Neural progenitor cell (in vitro differentiated cells): ENCODE measurements around the gene DPT.

Source experiments
- EZH2 ChIP-seq: fragments of 200-600 bp; sonication (generic); IDR thresholded peaks from 2 replicates; pipeline ENCODE4 v1.6.1; 2017; ENCODE audit warnings: antibody characterized with exemption, mild to moderate bottlenecking, moderate library complexity
- EZH2phosphoT487 ChIP-seq: fragments of 200-600 bp; sonication (generic); IDR thresholded peaks from 2 replicates; pipeline ENCODE4 v1.6.1; 2017; ENCODE audit warnings: antibody characterized with exemption
- TF ChIP-seq, protein P1 (sequence below): fragments of 200-600 bp; sonication (generic); IDR thresholded peaks from 2 replicates; pipeline ENCODE4 v1.5.1; 2017; ENCODE audit warnings: antibody characterized with exemption, mild to moderate bottlenecking

DNA sequence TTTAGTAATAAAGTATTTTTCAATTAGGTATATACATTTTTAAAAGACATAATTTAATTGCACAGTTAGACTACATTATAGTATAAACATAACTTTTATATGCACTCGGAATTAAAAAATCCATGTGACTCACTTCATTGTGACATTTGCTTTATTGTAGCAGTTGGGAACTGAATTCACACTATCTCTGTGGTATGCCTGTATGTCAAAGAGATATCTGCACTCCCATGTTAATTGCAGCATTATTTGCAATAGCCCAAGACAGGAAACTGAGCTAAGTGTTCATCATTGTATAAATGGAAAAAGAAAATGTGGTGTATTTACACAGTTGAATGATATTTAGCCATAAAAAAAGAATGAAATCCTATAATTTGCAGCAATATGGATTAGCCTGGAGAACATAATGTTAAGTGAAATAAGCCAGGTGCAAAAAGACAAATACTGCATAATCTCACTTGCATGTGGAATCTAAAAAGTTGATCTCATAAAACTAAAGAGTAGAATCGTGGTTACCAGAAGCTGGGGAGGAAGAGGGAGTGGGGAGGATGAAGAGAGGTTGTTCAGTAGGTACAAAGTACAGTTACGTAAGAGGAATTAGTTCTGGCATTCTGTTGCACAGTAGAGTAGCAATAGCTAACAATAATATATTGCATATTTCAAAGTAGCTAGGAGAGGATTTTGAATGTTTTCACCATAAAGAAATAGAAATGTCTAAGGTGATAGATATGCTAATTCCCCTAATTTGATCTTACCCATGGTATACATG lies 64.8 kb downstream of the DPT start:
- TF ChIP-seq, protein P1, sequence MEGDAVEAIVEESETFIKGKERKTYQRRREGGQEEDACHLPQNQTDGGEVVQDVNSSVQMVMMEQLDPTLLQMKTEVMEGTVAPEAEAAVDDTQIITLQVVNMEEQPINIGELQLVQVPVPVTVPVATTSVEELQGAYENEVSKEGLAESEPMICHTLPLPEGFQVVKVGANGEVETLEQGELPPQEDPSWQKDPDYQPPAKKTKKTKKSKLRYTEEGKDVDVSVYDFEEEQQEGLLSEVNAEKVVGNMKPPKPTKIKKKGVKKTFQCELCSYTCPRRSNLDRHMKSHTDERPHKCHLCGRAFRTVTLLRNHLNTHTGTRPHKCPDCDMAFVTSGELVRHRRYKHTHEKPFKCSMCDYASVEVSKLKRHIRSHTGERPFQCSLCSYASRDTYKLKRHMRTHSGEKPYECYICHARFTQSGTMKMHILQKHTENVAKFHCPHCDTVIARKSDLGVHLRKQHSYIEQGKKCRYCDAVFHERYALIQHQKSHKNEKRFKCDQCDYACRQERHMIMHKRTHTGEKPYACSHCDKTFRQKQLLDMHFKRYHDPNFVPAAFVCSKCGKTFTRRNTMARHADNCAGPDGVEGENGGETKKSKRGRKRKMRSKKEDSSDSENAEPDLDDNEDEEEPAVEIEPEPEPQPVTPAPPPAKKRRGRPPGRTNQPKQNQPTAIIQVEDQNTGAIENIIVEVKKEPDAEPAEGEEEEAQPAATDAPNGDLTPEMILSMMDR = no peak
- TF ChIP-seq EZH2phosphoT487 (no peak), EZH2 (no peak)
